DND-41 (cell line): Measurements from ENCODE around the gene WDR44.

Experiments used
- EZH2 ChIP-seq: IDR thresholded peaks from 3 replicates; pipeline ENCODE4 v1.6.1; 2012; ENCODE audit warnings: borderline replicate concordance, low read depth, mild to moderate bottlenecking, moderate library complexity, low read length, inconsistent platforms; ENCODE audit not compliant: severe bottlenecking
- TF ChIP-seq, protein P1 (sequence below): IDR thresholded peaks from 2 replicates; pipeline ENCODE4 v1.5.1; 2012; ENCODE audit warnings: borderline replicate concordance, low read length, moderate library complexity, mild to moderate bottlenecking; ENCODE audit not compliant: poor library complexity, severe bottlenecking; ENCODE audit errors: extremely low read depth

DNA sequence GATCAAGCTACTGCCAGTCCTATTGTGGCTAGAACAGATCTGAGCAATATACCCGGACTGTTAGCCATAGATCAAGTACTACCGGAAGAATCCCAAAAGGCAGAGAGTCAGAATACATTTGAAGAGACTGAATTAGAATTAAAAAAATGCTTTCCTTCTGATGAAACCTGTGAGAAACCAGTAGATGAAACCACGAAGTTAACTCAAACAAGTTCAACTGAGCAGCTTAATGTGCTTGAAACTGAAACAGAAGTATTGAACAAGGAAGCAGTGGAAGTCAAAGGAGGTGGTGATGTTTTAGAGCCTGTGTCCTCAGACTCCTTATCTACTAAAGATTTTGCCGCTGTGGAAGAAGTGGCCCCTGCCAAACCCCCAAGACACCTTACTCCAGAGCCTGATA, 46.8 kb downstream of the WDR44 start:
- TF ChIP-seq, protein P1, sequence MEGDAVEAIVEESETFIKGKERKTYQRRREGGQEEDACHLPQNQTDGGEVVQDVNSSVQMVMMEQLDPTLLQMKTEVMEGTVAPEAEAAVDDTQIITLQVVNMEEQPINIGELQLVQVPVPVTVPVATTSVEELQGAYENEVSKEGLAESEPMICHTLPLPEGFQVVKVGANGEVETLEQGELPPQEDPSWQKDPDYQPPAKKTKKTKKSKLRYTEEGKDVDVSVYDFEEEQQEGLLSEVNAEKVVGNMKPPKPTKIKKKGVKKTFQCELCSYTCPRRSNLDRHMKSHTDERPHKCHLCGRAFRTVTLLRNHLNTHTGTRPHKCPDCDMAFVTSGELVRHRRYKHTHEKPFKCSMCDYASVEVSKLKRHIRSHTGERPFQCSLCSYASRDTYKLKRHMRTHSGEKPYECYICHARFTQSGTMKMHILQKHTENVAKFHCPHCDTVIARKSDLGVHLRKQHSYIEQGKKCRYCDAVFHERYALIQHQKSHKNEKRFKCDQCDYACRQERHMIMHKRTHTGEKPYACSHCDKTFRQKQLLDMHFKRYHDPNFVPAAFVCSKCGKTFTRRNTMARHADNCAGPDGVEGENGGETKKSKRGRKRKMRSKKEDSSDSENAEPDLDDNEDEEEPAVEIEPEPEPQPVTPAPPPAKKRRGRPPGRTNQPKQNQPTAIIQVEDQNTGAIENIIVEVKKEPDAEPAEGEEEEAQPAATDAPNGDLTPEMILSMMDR, result no peak
- no peak for TF ChIP-seq EZH2
